RWPE1 (cell line): ENCODE measurements around the gene CCDC88C.

Source experiments
- CTCF ChIA-PET: fragments of 350-600 bp; sonication (Branson Sonifier 250); formaldehyde crosslinking; extraction: SDS; loops from one replicate; lab custom pipeline; 2021; lab: Yijun Ruan, JAX
- POLR2A ChIA-PET: fragments of 400-600 bp; formaldehyde crosslinking; extraction: SDS; loops from one replicate; lab custom pipeline; 2020; ENCODE audit warnings: antibody characterized with exemption; ENCODE audit not compliant: low non-redundant PET; lab: Yijun Ruan, JAX
- DNase-seq: peaks from one replicate; pipeline ENCODE4 v3.0.0; 2012; ENCODE audit warnings: low spot score
- H3K27ac ChIP-seq: fragments of 450-650 bp; 2 replicates; pipeline ENCODE4 v1.5.1; 2017
- CTCF ChIP-seq: fragments of 450-650 bp; conservative IDR thresholded peaks from 2 replicates; pipeline ENCODE4 v1.5.1; 2017; ENCODE audit warnings: low read depth, mild to moderate bottlenecking

The CCDC88C gene

GRCh38 chr14:91335191-91336092, 82.2 kb downstream of the CCDC88C start:
- no peak for TF ChIP-seq CTCF
- peak overlapping the region; percentile 39 for H3K27ac ChIP-seq
- ChIA-PET POLR2A (no interaction called here), CTCF (interaction anchor here (0.9 kb wide), 1 partner anchor 12 kb away, joined by 9 read pairs; no protein-coding TSS in a partner anchor)
- DNase-seq = no peak

GRCh38 chr14:91333650-91334039, 84.0 kb downstream of the CCDC88C start:
- no peak overlapping the region for H3K27ac ChIP-seq
- no peak for TF ChIP-seq CTCF
- ChIA-PET CTCF (no interaction called here), POLR2A (no interaction called here)
- DNase-seq = no peak

GRCh38 chr14:91332986-91333649, 84.5 kb downstream of the CCDC88C start:
- no peak for DNase-seq
- TF ChIP-seq CTCF = no peak
- ChIA-PET POLR2A (no interaction called here), CTCF (no interaction called here)
- peak overlapping the region; percentile 45 for H3K27ac ChIP-seq

- CTCF ChIA-PET = interaction anchor here (0.6 to 1.1 kb wide), 3 partner anchors 9 to 23 kb away, joined by 3 read pairs; no protein-coding TSS in a partner anchor
Observed at GRCh38 chr14:91332171-91332985, 85.2 kb downstream of the CCDC88C start.

GRCh38 chr14:91331721-91332120, 85.9 kb downstream of the CCDC88C start:
- POLR2A ChIA-PET = no interaction called here
- no peak for TF ChIP-seq CTCF
- peak overlapping the region; percentile 45 for H3K27ac ChIP-seq
- CTCF ChIA-PET = interaction anchor here (0.7 to 1.1 kb wide), 4 partner anchors 8 to 48 kb away, joined by 3 read pairs; no protein-coding TSS in a partner anchor
- DNase-seq = no peak

More at GRCh38 chr14:91332171-91332985, 85.2 kb downstream of the CCDC88C start:
- DNase-seq = no peak
- POLR2A ChIA-PET = no interaction called here
- H3K27ac ChIP-seq = peak overlapping the region; percentile 45
- TF ChIP-seq CTCF = no peak

GRCh38 chr14:91330856-91331255, 86.8 kb downstream of the CCDC88C start:
- DNase-seq = no peak
- CTCF ChIA-PET = interaction anchor here (0.9 kb wide), 1 partner anchor 13 kb away, joined by 3 read pairs; no protein-coding TSS in a partner anchor
- POLR2A ChIA-PET = no interaction called here
- H3K27ac ChIP-seq = peak overlapping the region; percentile 45
- TF ChIP-seq CTCF = no peak
